Stimulated activated CD4-positive, alpha-beta T cell treated with anti-CD3 and anti-CD28 coated beads, Interleukin-4, amount 100 ng/mL, for 1 hour (primary cell): ENCODE data around the gene LECT2.

Experiments
- DNase-seq: peaks from one replicate; pipeline ENCODE4 v3.0.0-alpha.2; 2020

LECT2 gene

DNA sequence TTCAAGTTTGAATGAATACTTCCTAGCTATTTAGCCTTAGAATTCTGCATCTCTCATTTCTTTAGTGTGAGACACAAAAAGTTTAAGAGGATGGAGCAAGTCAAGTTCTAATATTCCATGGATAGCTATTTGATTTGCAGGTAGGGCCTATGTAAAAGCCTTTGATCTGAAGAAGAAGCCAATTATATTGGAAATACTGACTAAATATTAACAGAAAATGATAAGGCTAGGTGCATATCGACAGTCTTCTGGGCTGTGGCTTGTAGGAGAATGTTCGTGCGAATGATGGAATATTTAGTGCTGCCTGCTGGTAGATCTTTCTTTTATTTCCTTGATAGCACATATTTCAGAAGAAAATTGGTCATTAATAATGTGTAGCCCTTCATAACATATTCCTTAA, at the start of gene LECT2:
TSS of gene LECT2 (minus strand) at position 85 of the 400 bp plus-strand sequence. CDS start 150 bp downstream, outside the sequence.
- no peak for DNase-seq

GRCh38 chr5:136004436-136004835, 49.7 kb upstream of the LECT2 start:
- no peak for DNase-seq

- no peak for DNase-seq
These were observed 46.7 kb upstream of the LECT2 start for GRCh38 chr5:136001466-136001981.

- no peak for DNase-seq
These were observed 46.1 kb upstream of the LECT2 start for GRCh38 chr5:136000932-136001331.

- no peak for DNase-seq
These were observed 45.4 kb upstream of the LECT2 start for GRCh38 chr5:136000147-136000546.

DNA sequence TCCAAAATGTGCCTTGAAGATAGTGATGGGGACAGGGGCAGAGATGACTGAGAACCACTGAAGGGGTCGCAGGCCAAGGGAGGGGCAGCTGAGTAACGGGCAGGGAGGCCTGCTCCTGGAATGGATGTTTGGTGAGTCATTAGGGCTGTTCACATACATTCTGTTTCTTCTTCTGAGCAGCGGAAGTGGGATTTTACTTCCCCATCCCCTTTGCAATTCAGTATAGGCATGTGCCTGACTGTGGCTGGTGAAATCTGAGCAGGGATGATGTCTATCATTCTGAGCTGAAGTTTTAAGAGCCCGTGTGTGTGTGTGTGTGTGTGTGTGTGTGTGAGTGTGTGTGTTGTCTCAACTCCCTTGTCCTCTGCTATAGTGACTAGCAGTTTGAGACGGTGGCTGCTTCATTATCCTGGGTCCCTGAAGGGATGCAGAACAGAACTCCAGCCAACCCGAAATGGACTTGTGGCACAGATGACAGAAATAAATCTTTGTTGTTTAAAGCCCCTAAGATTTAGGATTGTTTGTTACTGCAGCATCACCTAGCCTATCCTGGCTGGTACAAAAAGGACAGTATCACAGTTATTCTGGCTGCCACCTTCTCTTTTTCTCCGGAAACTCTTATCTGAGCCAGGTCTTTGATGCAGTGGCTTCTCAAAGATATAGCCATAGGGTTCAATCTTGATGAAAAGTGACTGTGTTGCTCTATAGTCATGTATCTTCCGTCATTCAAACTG, 44.8 kb upstream of the LECT2 start:
- no peak for DNase-seq

- no peak for DNase-seq
These were observed 44.1 kb upstream of the LECT2 start for GRCh38 chr5:135998889-135999288.

GRCh38 chr5:135997673-135998335, 43.0 kb upstream of the LECT2 start:
- no peak for DNase-seq

- no peak for DNase-seq
These were observed 41.8 kb upstream of the LECT2 start for GRCh38 chr5:135996611-135997010.

GRCh38 chr5:135995976-135996375, 41.2 kb upstream of the LECT2 start:
- no peak for DNase-seq

DNA sequence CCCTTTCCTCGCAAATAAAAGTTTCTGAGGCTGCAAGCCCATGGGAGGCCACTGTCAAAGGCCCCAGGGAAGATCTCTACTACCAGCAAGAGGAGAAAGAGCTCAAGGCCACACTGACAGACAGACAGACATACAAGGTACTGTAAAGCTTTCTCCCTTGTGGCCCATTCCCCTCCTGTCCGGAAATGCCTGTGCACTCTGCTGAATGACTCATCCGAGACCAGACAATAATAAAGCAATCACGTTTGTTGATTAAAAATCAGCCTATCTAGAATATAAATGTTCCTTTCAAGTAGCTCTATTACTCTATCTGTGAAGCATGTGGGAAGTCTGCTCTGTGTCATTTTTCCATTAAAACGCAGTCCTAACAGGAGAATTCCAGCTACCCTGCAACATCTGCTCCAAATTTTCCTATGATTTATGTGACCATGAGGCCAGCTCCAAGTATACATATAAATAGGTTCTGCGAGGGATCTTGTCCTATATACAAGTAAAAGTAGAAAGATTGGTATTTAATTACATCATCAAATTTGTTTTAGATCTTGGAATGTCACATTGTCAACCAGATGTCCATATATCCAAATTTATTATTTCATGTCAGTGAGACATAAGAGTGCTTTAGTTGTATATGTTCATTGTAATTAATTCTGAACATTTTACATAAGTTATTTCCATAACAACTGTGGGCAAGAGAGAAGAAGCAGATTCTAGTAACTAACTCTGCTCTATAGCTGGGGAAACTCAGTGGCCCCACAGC, 39.3 kb upstream of the LECT2 start:
- no peak for DNase-seq

- DNase-seq = no peak
These were observed 38.6 kb upstream of the LECT2 start for GRCh38 chr5:135993335-135993879.

GRCh38 chr5:135991429-135991828, 36.6 kb upstream of the LECT2 start:
- DNase-seq = no peak

GRCh38 chr5:135990528-135991255, 35.9 kb upstream of the LECT2 start:
- DNase-seq = no peak

GRCh38 chr5:135989686-135990085, 34.9 kb upstream of the LECT2 start:
- no peak for DNase-seq

GRCh38 chr5:135988546-135988945, 33.8 kb upstream of the LECT2 start:
- DNase-seq = no peak

DNA sequence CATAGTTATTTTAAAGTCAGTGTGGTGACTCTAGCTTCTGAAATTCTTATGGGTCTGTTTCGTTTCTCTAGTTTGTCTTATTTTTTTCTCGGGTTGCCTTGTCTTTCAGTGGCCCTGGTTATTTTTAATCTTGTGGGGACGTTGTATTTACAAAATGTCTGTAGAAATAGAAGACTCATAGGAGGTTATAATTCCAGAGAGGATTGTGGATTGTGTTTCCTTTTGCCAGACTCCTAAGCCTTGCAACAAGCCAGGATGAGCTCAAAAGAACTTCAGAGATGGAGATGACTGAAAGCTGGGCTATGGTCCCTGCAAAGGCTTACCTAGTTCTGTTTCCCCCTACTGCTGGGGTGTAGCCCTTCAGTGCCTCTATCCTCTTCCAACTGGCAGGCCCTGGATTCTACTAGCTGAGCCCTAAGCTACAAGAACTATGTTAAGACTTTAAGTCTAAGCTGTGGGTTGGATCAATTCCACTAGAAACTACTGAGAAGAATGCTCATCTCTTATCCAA, 32.2 kb upstream of the LECT2 start:
- DNase-seq = no peak

DNA sequence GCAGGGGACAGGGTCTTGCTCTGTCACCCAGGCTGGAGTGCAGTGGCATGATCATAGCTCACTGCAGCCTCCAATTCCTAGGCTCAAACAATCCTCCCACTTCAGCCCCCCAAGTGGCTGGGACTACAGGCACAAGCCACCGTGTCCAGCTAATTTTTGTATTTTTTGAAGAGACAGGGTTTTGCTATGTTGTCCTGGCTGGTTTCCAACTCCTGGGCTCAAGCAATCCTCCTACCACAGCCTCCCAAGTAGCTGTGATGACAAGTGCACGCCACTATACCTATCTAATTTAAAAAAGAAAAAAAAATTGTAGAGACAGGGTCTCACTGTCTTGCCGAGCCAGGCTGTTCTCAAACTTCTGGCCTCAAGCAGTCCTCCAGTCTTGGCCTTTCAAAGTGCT, 31.6 kb upstream of the LECT2 start:
- DNase-seq = no peak

GRCh38 chr5:135985951-135986350, 31.2 kb upstream of the LECT2 start:
- no peak for DNase-seq

DNA sequence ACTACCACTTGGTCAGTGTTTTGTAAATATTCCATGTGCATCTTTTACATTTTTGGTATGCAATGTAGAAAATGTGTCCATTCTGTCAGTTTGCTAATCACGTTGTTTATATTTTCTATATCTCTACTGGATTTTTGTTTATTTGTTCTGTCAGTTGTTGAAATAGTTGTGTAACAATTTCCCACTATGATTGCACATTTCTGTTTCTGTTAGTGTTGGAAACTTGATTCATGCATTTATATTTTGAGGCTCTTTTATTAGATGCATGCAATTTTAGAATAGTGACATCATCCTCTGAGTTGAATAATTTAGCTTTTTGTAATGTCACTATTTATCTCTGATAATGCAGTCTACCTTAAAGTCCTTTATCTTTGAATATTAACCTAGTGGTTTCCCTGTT, 25.8 kb upstream of the LECT2 start:
- DNase-seq = no peak

DNA sequence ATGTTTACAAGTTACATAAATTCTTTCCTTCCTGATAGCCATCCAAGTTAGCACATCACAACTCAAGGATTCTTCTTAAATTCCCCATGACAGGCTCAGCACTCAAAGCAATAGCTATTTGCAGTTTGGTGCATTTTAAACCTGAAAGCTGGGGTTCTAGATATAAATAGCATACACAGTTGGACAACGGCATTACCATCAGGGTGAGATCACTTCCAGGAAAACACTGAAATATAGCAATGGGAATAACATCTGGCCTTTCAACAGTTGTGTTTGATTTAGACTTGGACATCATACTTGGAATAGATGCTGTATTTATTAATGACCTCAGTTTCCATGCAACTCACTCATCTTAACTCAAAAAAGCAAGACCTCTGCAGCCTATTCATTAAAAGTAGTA, 24.7 kb upstream of the LECT2 start:
- DNase-seq = no peak

DNA sequence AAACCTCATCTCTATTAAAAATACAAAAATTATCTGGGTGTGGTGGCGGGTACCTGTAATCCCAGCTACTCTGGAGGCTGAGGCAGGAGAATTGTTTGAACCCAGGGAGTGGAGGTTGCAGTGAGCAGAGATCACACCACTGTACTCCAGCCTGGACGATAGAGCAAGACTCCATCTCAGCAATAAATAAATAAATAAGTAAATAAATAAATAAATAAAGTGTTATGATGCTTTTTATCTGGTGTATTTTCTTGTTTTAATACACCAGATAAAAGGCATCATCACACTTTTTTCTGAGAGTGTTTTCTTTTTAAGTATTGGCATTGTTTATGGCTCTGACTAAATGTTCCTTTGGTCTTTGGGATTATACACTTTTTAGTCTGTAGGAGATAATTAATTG, 24.2 kb upstream of the LECT2 start:
- DNase-seq = no peak
